Erythroblast (primary cell): Measurements from ENCODE around the gene NCCRP1.

Experiments
- DNase-seq, 2 experiments: peaks; one replicate each; lab custom pipeline; 2025; lab: John Stamatoyannopoulos, UW
- GATA1 ChIP-seq: IDR thresholded peaks from 2 replicates; pipeline ENCODE4 v1.6.1; 2011; ENCODE audit warnings: low read depth, mild to moderate bottlenecking, control low read depth, low read length, moderate library complexity
- POLR2A ChIP-seq: IDR thresholded peaks from 2 replicates; pipeline ENCODE4 v1.6.1; 2011; ENCODE audit warnings: mild to moderate bottlenecking, low read length

The NCCRP1 gene

GRCh38 chr19:39196860-39197562, at the start of gene NCCRP1:
NCCRP1 (plus strand) TSS chr19:39196964; CDS start chr19:39196983, 19 bp downstream.
- TF ChIP-seq GATA1 = no peak
- TF ChIP-seq POLR2A = no peak
- DNase-seq = no peak

DNA sequence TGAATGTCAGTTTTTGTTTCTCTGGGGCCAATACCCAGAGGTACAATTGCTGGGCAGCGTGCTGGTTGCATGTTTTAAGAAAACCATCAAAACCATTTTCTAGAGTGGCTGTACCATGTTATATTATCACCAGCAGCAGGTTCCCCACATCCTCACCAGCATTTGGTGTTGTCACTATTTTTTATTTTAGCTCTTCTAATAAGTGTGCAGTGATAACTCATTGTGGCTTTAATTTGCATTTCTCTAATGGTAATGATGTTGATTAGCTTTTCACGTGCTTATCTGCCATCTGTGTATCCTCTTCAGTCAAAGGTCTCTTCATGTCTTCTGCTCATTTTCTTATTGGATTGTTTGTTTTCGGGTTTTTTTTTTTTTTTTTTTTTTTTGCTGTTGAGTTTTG, 49.3 kb upstream of the NCCRP1 start:
- no peak for DNase-seq
- TF ChIP-seq POLR2A (no peak), GATA1 (no peak)

- no peak for DNase-seq
- TF ChIP-seq POLR2A (no peak), GATA1 (no peak)
Measured at GRCh38 chr19:39148939-39149529, 47.7 kb upstream of the NCCRP1 start.

GRCh38 chr19:39150235-39150634, 46.5 kb upstream of the NCCRP1 start:
- DNase-seq = no peak
- TF ChIP-seq POLR2A (no peak), GATA1 (no peak)

DNA sequence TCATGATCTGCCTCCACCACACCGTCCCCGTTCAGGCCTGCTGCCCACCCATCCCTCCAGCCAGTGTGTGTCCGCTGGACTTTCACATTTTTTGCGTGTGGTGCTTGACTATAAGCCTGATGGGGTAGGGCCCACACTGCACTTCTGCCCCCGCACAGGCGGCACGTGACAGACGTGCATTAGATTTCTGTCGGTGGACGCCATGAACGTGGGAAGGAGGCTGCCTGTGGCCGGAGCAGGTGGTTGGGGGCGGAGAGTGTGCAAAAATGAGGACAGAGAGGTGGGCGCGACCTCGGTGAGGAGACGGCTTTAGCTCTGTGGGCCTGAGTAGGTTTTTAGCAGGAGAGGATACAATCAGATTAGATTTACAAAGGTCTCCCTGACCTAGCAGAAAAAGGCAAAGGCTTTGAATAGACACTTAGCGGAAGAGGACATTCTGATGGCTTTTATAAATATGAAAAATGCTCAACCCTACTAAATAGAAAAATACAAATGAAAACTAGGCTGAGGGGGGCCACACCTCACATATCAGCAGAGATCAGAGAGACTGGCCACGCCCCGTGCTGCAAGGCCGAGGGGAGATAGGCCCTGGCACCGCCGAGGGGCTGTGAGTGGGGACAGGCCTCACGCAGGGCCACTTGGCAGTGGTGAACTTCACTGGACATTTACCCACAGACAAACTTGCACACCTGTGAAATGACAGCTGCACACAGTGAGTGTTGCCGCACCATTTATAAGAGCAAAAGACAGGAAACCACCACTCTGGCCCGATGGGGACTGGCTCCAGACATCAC, 45.8 kb upstream of the NCCRP1 start:
- peak; percentile 65 to 85 for DNase-seq
- TF ChIP-seq GATA1 = no peak
- no peak for TF ChIP-seq POLR2A

DNA sequence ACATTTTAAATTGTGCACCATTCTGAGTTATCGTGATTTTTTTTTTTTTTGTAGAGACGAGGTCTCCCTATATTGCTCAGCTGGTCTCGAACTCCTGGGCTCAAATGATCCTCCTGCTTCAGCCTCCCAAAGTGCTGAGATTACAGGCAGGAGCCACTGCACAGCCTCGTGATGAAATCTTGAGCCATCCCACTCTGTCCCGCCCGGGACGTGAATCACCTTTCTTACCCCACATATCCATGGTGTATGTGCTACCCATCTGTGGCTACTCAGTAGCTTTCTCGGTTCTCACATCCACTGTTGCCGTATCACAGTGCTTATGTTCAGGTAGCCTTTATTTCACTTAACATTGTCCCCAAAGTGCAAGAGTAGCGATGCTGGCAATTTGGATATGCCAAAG, 44.7 kb upstream of the NCCRP1 start:
- peak in 1 of 2 experiments; percentile 37 for DNase-seq
- TF ChIP-seq GATA1 (no peak), POLR2A (no peak)

- DNase-seq = no peak
- TF ChIP-seq GATA1 (no peak), POLR2A (no peak)
Measured at GRCh38 chr19:39154100-39154628, 42.6 kb upstream of the NCCRP1 start.

DNA sequence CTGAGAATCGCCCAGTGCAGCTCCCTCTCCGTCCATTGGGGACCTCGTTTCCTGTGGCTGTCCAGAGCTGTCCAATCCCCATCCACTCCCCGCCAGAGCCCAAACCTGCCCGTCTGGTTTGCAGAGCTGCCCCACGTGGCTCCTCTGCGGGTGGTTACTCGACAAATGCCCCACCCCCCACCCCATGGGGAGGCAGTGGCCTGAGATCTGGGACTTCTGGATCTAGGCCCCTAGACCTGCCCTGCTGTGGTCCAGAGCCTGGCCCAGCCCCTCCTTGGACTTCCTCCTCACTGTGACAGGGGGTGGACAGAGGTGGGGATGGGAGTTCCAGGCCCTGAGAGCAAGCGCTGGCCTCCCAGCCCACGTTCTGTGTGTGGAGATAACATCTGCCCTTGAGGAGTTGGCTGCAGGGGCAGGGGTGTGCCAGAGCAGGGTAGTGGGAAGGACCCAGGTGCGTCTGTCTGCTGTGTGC, 42.1 kb upstream of the NCCRP1 start:
- no peak for TF ChIP-seq POLR2A
- TF ChIP-seq GATA1 = no peak
- peak; percentile 42 to 69 for DNase-seq

GRCh38 chr19:39155114-39155700, 41.6 kb upstream of the NCCRP1 start:
- TF ChIP-seq GATA1 (no peak), POLR2A (no peak)
- DNase-seq = no peak

DNA sequence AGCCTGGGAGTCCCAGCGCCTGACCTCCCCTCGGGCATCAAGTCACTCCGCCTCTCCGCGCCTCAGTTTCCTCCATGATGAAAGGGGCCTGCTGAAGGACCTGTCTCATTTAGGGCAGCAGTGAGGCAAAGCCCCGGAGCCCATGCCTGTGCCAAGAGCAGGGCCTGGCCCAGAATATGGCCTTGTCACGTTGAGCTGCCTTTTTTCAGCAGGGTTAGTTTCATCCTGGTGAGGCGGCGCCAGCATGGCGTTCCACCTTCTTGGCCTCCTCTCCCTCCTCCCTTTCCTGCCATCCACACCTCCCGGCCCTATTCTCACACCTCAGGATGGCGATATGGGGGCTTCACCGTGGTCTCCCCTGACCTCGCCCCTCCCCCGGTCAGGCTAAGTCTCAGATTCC, 41.0 kb upstream of the NCCRP1 start:
- no peak for TF ChIP-seq GATA1
- no peak for TF ChIP-seq POLR2A
- DNase-seq = no peak

- no peak for TF ChIP-seq GATA1
- no peak for TF ChIP-seq POLR2A
- peak; percentile 29 to 37 for DNase-seq
Measured at GRCh38 chr19:39156326-39157230, 40.2 kb upstream of the NCCRP1 start.

- no peak for DNase-seq
Measured at GRCh38 chr19:39157275-39157996, 39.3 kb upstream of the NCCRP1 start.

More at GRCh38 chr19:39157275-39157996, 39.3 kb upstream of the NCCRP1 start:
- TF ChIP-seq GATA1 = no peak
- no peak for TF ChIP-seq POLR2A
